AG04449 (cell line): Measurements from ENCODE around the gene SLC23A1.

Source experiments
- CTCF ChIA-PET: fragments of 350-600 bp; formaldehyde crosslinking; extraction: SDS; loops from one replicate; lab custom pipeline; 2021; ENCODE audit warnings: antibody characterized with exemption; lab: Yijun Ruan, JAX
- POLR2A ChIA-PET: fragments of 400-600, 350-600 bp; formaldehyde crosslinking; extraction: SDS; loops from one replicate; lab custom pipeline; 2020; ENCODE audit warnings: antibody characterized with exemption, inconsistent platforms; lab: Yijun Ruan, JAX
- DNase-seq: peaks from one replicate; pipeline ENCODE4 v3.0.0-alpha.2; 2010; ENCODE audit warnings: low read depth, low spot score
- H3K4me3 ChIP-seq: 2 replicates; pipeline ENCODE4 v1.5.1; 2011; ENCODE audit warnings: low read depth, mild to moderate bottlenecking, control low read depth, low read length
- CTCF ChIP-seq: IDR thresholded peaks from one replicate; pipeline ENCODE4 v1.5.1; 2011; ENCODE audit warnings: mild to moderate bottlenecking, moderate library complexity, low read length, control low read depth, inconsistent platforms; ENCODE audit not compliant: insufficient read depth; ENCODE audit errors: missing control alignments

SLC23A1 gene

GRCh38 chr5:139384591-139385051 lies 1.5 kb upstream of the SLC23A1 start:
- no peak for DNase-seq
- POLR2A ChIA-PET, result no interaction called here
- no peak for TF ChIP-seq CTCF
- CTCF ChIA-PET, result no interaction called here
- no peak overlapping the region for H3K4me3 ChIP-seq

GRCh38 chr5:139383993-139384590 lies 995 bp upstream of the SLC23A1 start:
- no peak overlapping the region for H3K4me3 ChIP-seq
- POLR2A ChIA-PET, result no interaction called here
- DNase-seq, result no peak
- CTCF ChIA-PET, result no interaction called here
- no peak for TF ChIP-seq CTCF

- TF ChIP-seq CTCF, result no peak
- ChIA-PET CTCF (no interaction called here), POLR2A (no interaction called here)
- no peak overlapping the region for H3K4me3 ChIP-seq
- DNase-seq, result no peak
Measured at GRCh38 chr5:139382807-139383206, 290 bp downstream of the SLC23A1 start.

GRCh38 chr5:139381837-139382761 lies 998 bp downstream of the SLC23A1 start:
- ChIA-PET CTCF (interaction anchor here (1.4 kb wide), 1 partner anchor 9 kb away, joined by 3 read pairs; no protein-coding TSS in a partner anchor), POLR2A (no interaction called here)
- H3K4me3 ChIP-seq, result no peak overlapping the region
- no peak for DNase-seq
- TF ChIP-seq CTCF, result no peak

- H3K4me3 ChIP-seq, result no peak overlapping the region
- TF ChIP-seq CTCF, result no peak
- CTCF ChIA-PET, result no interaction called here
- POLR2A ChIA-PET, result no interaction called here
- DNase-seq, result no peak
Measured at GRCh38 chr5:139379626-139380449, 3.3 kb downstream of the SLC23A1 start.
